K562 (cell line): Measurements from ENCODE around the gene ASPG. TPM values are rescaled to one million over a fixed set of nuclear protein-coding genes. Genes with fewer than 3 reads are reported as not detected.

ENCODE experiments used
- ATAC-seq: fragments of 200-7000 bp; cut with Tn5 transposase; 3 replicates; pipeline ENCODE4 v1.9.1; 2020; ENCODE audit warnings: moderate library complexity
- BruUV-seq: library from RNA; stranded (reverse); fragments of 400-500 nt; replicated peaks from 2 replicates; lab custom pipeline; 2021; lab: Mats Ljungman, UMichigan
- CTCF ChIA-PET: fragments of 300-600 bp; formaldehyde crosslinking; extraction: SDS; loops from one replicate; lab custom pipeline; 2021; ENCODE audit warnings: low intra/inter-chr PET ratio; lab: Yijun Ruan, JAX
- POLR2A ChIA-PET: fragments of 300-600, 350-650 bp; sonication (Branson Sonifier 250); formaldehyde crosslinking; extraction: SDS; loops from one replicate; lab custom pipeline; 2021; ENCODE audit warnings: antibody characterized with exemption, inconsistent platforms; lab: Yijun Ruan, JAX
- DNase-seq, 4 experiments: peaks; one replicate each; pipeline versions ENCODE4 v3.0.0 to v3.0.0-alpha.2; 2011 to 2018; ENCODE audit warnings: low spot score in 3 of 4, mixed read lengths in 3 of 4; ENCODE audit errors: extremely low read depth in 1 of 4
- FAIRE-seq: peaks from 2 replicates; lab custom pipeline; 2011; peaks lifted over from hg19 to GRCh38; lab: Jason Lieb, UNC
- H2AFZ ChIP-seq: 2 replicates; pipeline ENCODE4 v1.6.0; 2011; ENCODE audit warnings: low read depth, low read length, control low read depth, inconsistent platforms
- H3K27ac ChIP-seq: fragments of 200-600 bp; 3 replicates; pipeline ENCODE4 v1.8.0; 2011; ENCODE audit warnings: low read depth, mild to moderate bottlenecking, control low read depth, inconsistent platforms, low read length, moderate library complexity, mixed read lengths; ENCODE audit errors: extremely low read depth
- H3K27me3 ChIP-seq, 2 experiments: fragments of 300-600 bp in 1 of 2; 2 replicates in 1 of 2; 3 replicates in 1 of 2; pipeline versions ENCODE4 v1.6.0 to v1.8.0; 2011; ENCODE audit warnings: inconsistent platforms in 2 of 2, low read length in 2 of 2, mild to moderate bottlenecking in 1 of 2, mixed read lengths in 1 of 2, moderate library complexity in 1 of 2; ENCODE audit not compliant: control insufficient read depth in 2 of 2, insufficient read depth in 2 of 2
- H3K36me3 ChIP-seq: fragments of 300-600 bp; 3 replicates; pipeline ENCODE4 v1.8.0; 2011; ENCODE audit warnings: mild to moderate bottlenecking, low read length, inconsistent platforms; ENCODE audit not compliant: control insufficient read depth, insufficient read depth
- H3K4me1 ChIP-seq, 2 experiments: fragments of 200-600 bp in 1 of 2; replicated peaks in 1 of 2; 2 replicates in 1 of 2; 3 replicates in 1 of 2; pipeline versions ENCODE4 v1.5.1 to v1.8.0; 2011; ENCODE audit warnings: inconsistent platforms in 2 of 2, low read length in 2 of 2, mild to moderate bottlenecking in 1 of 2, mixed read lengths in 1 of 2, moderate library complexity in 1 of 2; ENCODE audit not compliant: control insufficient read depth in 2 of 2, insufficient read depth in 2 of 2
- H3K4me2 ChIP-seq: 2 replicates; pipeline ENCODE4 v1.6.1; 2011; ENCODE audit warnings: low read length, control low read depth, inconsistent platforms, mixed read lengths; ENCODE audit not compliant: insufficient read depth
- H3K4me3 ChIP-seq: fragments of 200-600 bp; sonication (generic), shearing (Covaris generic); 2 replicates; pipeline ENCODE4 v1.5.1; 2016; ENCODE audit warnings: control low read depth, inconsistent platforms
- H3K79me2 ChIP-seq: fragments of 200-600 bp; 3 replicates; pipeline ENCODE4 v1.8.0; 2011; ENCODE audit warnings: low read length, inconsistent platforms; ENCODE audit not compliant: control insufficient read depth, insufficient read depth
- H3K9ac ChIP-seq, 2 experiments: 2 replicates each; pipeline versions ENCODE4 v1.6.0 to v1.6.1; 2011; ENCODE audit warnings: low read depth in 2 of 2, low read length in 2 of 2, control low read depth in 1 of 2, inconsistent platforms in 1 of 2, mild to moderate bottlenecking in 1 of 2, mixed read lengths in 1 of 2; ENCODE audit not compliant: insufficient read depth in 1 of 2
- H3K9me1 ChIP-seq: one replicate; pipeline ENCODE4 v1.6.0; 2011; ENCODE audit warnings: inconsistent platforms, mild to moderate bottlenecking, low read length, moderate library complexity; ENCODE audit not compliant: control insufficient read depth, insufficient read depth
- H3K9me3 ChIP-seq: replicated peaks from 2 replicates; pipeline ENCODE4 v1.5.1; 2011; ENCODE audit warnings: low read depth, low read length, inconsistent platforms; ENCODE audit not compliant: control insufficient read depth, insufficient read depth
- H4K20me1 ChIP-seq: replicated peaks from 2 replicates; pipeline ENCODE4 v1.6.1; 2011; ENCODE audit warnings: low read length, inconsistent platforms, mixed read lengths; ENCODE audit not compliant: control insufficient read depth, insufficient read depth
- MEIS2 ChIP-seq: fragments of 450-650 bp; IDR thresholded peaks from 2 replicates; pipeline ENCODE4 v1.6.1; 2014; ENCODE audit warnings: mild to moderate bottlenecking; ENCODE audit not compliant: partially characterized antibody
- NUFIP1 ChIP-seq: fragments of 450-650 bp; IDR thresholded peaks from 2 replicates; pipeline ENCODE4 v1.6.1; 2018; ENCODE audit not compliant: partially characterized antibody
- PRPF4 ChIP-seq: fragments of 200-400 bp; formaldehyde crosslinking; IDR thresholded peaks from one replicate; pipeline ENCODE4 v1.6.1; 2017; ENCODE audit warnings: low read length, low read depth, mild to moderate bottlenecking; ENCODE audit not compliant: insufficient read depth, poor library complexity, severe bottlenecking
- RBM15 ChIP-seq: fragments of 200-400 bp; formaldehyde crosslinking; IDR thresholded peaks from 2 replicates; pipeline ENCODE4 v1.6.1; 2018; ENCODE audit warnings: mild to moderate bottlenecking, low read length, moderate library complexity; ENCODE audit not compliant: insufficient read depth
- SMAD4 ChIP-seq: fragments of 250-450 bp; sonication (Bioruptor Pico); conservative IDR thresholded peaks from 2 replicates; pipeline ENCODE4 v1.8.0; 2021; ENCODE audit warnings: inconsistent platforms, mild to moderate bottlenecking, moderate library complexity
- TEAD1 ChIP-seq, 2 experiments: fragments of 450-650 bp in 1 of 2; sonication (generic) in 1 of 2; formaldehyde crosslinking; IDR thresholded peaks; 2 replicates each; pipeline versions ENCODE4 v1.4.0 to v1.8.0; 2020 to 2022; ENCODE audit warnings: mild to moderate bottlenecking in 2 of 2, missing genetic modification reagents in 1 of 2
- WGBS: fragments of 100-300 bp; shearing (Covaris generic); methylation state at CpG from one replicate; pipeline ENCODE4 v1.1.6; 2016; ENCODE audit warnings: low coverage, mixed read lengths; ENCODE audit not compliant: insufficient coverage; ENCODE audit errors: missing lambda C conversion rate; 5-methylcytosine and 5-hydroxymethylcytosine counted together
- in situ Hi-C: fragments of 300-500 bp; cut with MboI; formaldehyde crosslinking; loops from 4 replicates; pipeline ENCODE4 v1.15.0; 2018; ENCODE audit warnings: inconsistent platforms, mixed read lengths
- intact Hi-C: fragments of 100-400 bp; cut with micrococcal nuclease; formaldehyde crosslinking; loops from 2 replicates; pipeline ENCODE4 v1.14.2; 2022
- polyA plus RNA-seq, 8 experiments: library from polyadenylated mRNA; depleted of rRNA in 4 of 8; stranded (reverse) in 5 of 8; unstranded in 3 of 8; fragments of >200 nt; fragmentation: Nextera tagmentation in 2 of 8; fragmentation: Illumina TruSeq in 1 of 8; extraction: Ambion mirVana in 2 of 8; extraction: Trizol in 1 of 8; gene quantifications; 2 replicates each; pipeline versions ENCODE4 v1.2.1 to v1.2.3, GENCODE V29; 2011 to 2014; ENCODE audit warnings: inconsistent platforms in 1 of 8, missing spikeins in 1 of 8
- total RNA-seq, 7 experiments: library from RNA; depleted of rRNA in 6 of 7; stranded (reverse); fragments of >200 nt in 6 of 7; fragmentation: Illumina TruSeq in 2 of 7; extraction: Trizol in 2 of 7; gene quantifications; 2 replicates each; pipeline versions ENCODE4 v1.2.1 to v1.2.3, GENCODE V29; 2011 to 2021; ENCODE audit warnings: low replicate concordance in 1 of 7
- TF ChIP-seq, protein P1 (sequence below): sonication (generic); formaldehyde crosslinking; IDR thresholded peaks from 2 replicates; pipeline ENCODE4 v1.8.0; 2022; ENCODE audit warnings: mild to moderate bottlenecking, missing genetic modification reagents, borderline replicate concordance
- TF ChIP-seq, protein P2 (sequence below): fragments of 250-450 bp; sonication (Bioruptor Pico); IDR thresholded peaks from 2 replicates; pipeline ENCODE4 v1.4.0; 2020
- TF ChIP-seq, protein P3 (sequence below), 2 experiments: fragments of 450-650 bp; IDR thresholded peaks; 2 replicates each; pipeline ENCODE4 v1.6.1; 2018; ENCODE audit warnings: mild to moderate bottlenecking in 2 of 2, low read depth in 1 of 2; ENCODE audit not compliant: partially characterized antibody in 2 of 2
- TF ChIP-seq, protein P4 (sequence below): fragments of 250-450 bp; sonication (Bioruptor Pico); IDR thresholded peaks from 2 replicates; pipeline ENCODE4 v1.9.0; 2021; ENCODE audit warnings: mild to moderate bottlenecking, inconsistent platforms

The ASPG gene
- total and polyA plus RNA-seq, 9 of the 15 experiments (the other 6 are each of a cell fraction or from before 2014, with no cell fraction given), result 0.18 TPM; not detected in 8

DNA sequence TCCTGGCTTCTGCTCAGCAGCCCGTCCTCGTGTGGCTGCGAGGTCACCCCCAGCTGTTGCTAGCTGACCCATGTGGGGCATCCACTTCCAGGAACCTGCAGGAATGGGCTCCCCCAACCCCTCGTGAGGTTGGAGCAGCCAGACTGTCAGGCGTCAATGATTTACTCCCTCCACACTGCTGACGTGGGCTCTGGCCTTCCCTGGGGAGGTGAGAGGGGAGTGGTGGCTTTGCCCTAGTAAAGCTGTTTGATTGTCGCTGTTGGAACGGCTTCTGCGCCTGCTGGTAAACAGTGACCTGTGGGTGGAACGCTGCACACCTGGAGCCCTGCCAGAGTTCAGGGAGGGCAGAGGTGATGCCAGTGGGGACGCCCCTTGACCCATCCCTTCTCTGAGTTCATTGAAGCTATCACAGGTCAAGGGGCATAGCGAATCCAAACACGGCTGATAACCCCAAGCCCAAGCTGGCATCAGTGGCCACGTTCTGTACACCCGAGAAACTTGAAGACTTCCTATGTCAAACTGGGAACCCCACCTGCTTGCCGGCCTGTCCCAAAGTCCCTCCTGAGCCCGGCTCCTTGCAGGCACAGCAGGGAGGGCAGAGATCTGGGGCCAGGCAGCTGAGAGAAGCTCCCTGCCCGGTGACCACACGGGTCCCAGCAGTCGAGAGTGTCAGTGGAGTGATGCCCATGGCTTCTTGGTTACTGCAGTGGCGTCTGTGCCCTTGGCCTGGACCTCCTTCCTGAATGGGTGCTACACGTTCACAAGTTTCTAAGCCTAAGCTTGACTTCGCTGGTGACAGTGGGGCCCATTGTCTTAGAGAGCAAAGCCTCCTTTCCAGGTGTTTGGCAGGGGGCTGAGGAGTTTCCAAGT is 2.7 kb downstream of the ASPG start:
- H3K4me2 ChIP-seq, result no peak overlapping the region
- intact Hi-C loops, result no loop called here
- CTCF ChIA-PET, result no interaction called here
- TF ChIP-seq, protein P1, sequence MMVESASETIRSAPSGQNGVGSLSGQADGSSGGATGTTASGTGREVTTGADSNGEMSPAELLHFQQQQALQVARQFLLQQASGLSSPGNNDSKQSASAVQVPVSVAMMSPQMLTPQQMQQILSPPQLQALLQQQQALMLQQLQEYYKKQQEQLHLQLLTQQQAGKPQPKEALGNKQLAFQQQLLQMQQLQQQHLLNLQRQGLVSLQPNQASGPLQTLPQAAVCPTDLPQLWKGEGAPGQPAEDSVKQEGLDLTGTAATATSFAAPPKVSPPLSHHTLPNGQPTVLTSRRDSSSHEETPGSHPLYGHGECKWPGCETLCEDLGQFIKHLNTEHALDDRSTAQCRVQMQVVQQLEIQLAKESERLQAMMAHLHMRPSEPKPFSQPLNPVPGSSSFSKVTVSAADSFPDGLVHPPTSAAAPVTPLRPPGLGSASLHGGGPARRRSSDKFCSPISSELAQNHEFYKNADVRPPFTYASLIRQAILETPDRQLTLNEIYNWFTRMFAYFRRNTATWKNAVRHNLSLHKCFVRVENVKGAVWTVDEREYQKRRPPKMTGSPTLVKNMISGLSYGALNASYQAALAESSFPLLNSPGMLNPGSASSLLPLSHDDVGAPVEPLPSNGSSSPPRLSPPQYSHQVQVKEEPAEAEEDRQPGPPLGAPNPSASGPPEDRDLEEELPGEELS, result no peak
- TF ChIP-seq, protein P2, sequence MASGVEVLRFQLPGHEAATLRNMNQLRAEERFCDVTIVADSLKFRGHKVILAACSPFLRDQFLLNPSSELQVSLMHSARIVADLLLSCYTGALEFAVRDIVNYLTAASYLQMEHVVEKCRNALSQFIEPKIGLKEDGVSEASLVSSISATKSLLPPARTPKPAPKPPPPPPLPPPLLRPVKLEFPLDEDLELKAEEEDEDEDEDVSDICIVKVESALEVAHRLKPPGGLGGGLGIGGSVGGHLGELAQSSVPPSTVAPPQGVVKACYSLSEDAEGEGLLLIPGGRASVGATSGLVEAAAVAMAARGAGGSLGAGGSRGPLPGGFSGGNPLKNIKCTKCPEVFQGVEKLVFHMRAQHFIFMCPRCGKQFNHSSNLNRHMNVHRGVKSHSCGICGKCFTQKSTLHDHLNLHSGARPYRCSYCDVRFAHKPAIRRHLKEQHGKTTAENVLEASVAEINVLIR, result no peak
- TF ChIP-seq PRPF4 (no peak), TEAD1 (CRISPR knock-in tag; IDR thresholded peaks at IDR 0.05) (no peak), MEIS2 (peak; percentile 27), RBM15 (no peak), NUFIP1 (no peak), SMAD4 (no peak)
- TF ChIP-seq, protein P3, sequence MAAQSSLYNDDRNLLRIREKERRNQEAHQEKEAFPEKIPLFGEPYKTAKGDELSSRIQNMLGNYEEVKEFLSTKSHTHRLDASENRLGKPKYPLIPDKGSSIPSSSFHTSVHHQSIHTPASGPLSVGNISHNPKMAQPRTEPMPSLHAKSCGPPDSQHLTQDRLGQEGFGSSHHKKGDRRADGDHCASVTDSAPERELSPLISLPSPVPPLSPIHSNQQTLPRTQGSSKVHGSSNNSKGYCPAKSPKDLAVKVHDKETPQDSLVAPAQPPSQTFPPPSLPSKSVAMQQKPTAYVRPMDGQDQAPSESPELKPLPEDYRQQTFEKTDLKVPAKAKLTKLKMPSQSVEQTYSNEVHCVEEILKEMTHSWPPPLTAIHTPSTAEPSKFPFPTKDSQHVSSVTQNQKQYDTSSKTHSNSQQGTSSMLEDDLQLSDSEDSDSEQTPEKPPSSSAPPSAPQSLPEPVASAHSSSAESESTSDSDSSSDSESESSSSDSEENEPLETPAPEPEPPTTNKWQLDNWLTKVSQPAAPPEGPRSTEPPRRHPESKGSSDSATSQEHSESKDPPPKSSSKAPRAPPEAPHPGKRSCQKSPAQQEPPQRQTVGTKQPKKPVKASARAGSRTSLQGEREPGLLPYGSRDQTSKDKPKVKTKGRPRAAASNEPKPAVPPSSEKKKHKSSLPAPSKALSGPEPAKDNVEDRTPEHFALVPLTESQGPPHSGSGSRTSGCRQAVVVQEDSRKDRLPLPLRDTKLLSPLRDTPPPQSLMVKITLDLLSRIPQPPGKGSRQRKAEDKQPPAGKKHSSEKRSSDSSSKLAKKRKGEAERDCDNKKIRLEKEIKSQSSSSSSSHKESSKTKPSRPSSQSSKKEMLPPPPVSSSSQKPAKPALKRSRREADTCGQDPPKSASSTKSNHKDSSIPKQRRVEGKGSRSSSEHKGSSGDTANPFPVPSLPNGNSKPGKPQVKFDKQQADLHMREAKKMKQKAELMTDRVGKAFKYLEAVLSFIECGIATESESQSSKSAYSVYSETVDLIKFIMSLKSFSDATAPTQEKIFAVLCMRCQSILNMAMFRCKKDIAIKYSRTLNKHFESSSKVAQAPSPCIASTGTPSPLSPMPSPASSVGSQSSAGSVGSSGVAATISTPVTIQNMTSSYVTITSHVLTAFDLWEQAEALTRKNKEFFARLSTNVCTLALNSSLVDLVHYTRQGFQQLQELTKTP (IDR thresholded peaks at IDR 0.05; ENCODE audit: low read depth in 1 of 2, partially characterized antibody in 2 of 2), result no peak
- TF ChIP-seq, protein P4, sequence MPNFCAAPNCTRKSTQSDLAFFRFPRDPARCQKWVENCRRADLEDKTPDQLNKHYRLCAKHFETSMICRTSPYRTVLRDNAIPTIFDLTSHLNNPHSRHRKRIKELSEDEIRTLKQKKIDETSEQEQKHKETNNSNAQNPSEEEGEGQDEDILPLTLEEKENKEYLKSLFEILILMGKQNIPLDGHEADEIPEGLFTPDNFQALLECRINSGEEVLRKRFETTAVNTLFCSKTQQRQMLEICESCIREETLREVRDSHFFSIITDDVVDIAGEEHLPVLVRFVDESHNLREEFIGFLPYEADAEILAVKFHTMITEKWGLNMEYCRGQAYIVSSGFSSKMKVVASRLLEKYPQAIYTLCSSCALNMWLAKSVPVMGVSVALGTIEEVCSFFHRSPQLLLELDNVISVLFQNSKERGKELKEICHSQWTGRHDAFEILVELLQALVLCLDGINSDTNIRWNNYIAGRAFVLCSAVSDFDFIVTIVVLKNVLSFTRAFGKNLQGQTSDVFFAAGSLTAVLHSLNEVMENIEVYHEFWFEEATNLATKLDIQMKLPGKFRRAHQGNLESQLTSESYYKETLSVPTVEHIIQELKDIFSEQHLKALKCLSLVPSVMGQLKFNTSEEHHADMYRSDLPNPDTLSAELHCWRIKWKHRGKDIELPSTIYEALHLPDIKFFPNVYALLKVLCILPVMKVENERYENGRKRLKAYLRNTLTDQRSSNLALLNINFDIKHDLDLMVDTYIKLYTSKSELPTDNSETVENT (CRISPR knock-in tag), result no peak

More for the DNA sequence above, 2.7 kb downstream of the ASPG start:
- POLR2A ChIA-PET, result interaction anchor here (0.7 kb wide), 2 partner anchors 9 to 170 kb away, joined by 3 read pairs; no protein-coding TSS in a partner anchor
- Histone ChIP-seq H3K4me1 (peaks cover 0 to 22% of the 10 kb centered on the region in 2 experiments; a peak in 2 of 5 replicates), H3K4me3 (no peak overlapping the region), H3K36me3 (no peaks in the 10 kb centered on the region), H4K20me1 (no peaks in the 10 kb centered on the region), H3K9ac (no peak overlapping the region), H3K79me2 (no peaks in the 10 kb centered on the region), H3K27me3 (peaks cover 0 to 23% of the 10 kb centered on the region in 2 experiments; a peak in 2 of 5 replicates), H3K9me1 (no peaks in the 10 kb centered on the region), H3K9me3 (no peaks in the 10 kb centered on the region), H3K27ac (no peak overlapping the region), H2AFZ (no peak overlapping the region)
- DNase-seq (no peak), ATAC-seq (no peak), FAIRE-seq (no peak)
- in situ Hi-C loops, result no loop called here
- no TSS peak for BruUV-seq
- WGBS, result under 1% methylated on average over 20 of the region's 23 CpGs
